SK-N-SH treated with all-trans-retinoic acid at 6 μM for 48 hours (cell line): ENCODE results near the gene CSHL1.

Source experiments
- ATAC-seq: fragments of 200-7000 bp; cut with Tn5 transposase; 3 replicates; pipeline ENCODE4 v1.9.1; 2020; ENCODE audit warnings: mild to moderate bottlenecking, moderate library complexity
- ARNTL ChIP-seq: fragments of 450-650 bp; formaldehyde crosslinking; IDR thresholded peaks from 2 replicates; pipeline ENCODE4 v1.5.0; 2020; ENCODE audit warnings: low read depth, mild to moderate bottlenecking, moderate library complexity, borderline replicate concordance
- BACH2 ChIP-seq: fragments of 250-450 bp; sonication (Bioruptor Pico); IDR thresholded peaks from 2 replicates; pipeline ENCODE4 v1.9.0; 2021; ENCODE audit warnings: mild to moderate bottlenecking, borderline replicate concordance
- CSDC2 ChIP-seq: fragments of 250-450 bp; sonication (Bioruptor Pico); IDR thresholded peaks from 2 replicates; pipeline ENCODE4 v1.5.0; 2020; ENCODE audit warnings: mild to moderate bottlenecking, moderate library complexity
- ESRRG ChIP-seq: fragments of 250-450 bp; sonication (Bioruptor Pico); IDR thresholded peaks from 2 replicates; pipeline ENCODE4 v1.6.1; 2021; ENCODE audit warnings: mild to moderate bottlenecking
- OSR1 ChIP-seq: fragments of 250-450 bp; sonication (Bioruptor Pico); IDR thresholded peaks from 2 replicates; pipeline ENCODE4 v1.8.0; 2022; ENCODE audit warnings: moderate library complexity, mild to moderate bottlenecking, inconsistent platforms
- PPARA ChIP-seq: fragments of 250-450 bp; sonication (Bioruptor Pico); IDR thresholded peaks from 2 replicates; pipeline ENCODE4 v1.5.0; 2020; ENCODE audit warnings: mild to moderate bottlenecking, borderline replicate concordance
- RARB ChIP-seq: fragments of 250-450 bp; sonication (Bioruptor Pico); IDR thresholded peaks from 2 replicates; pipeline ENCODE4 v1.8.0; 2021; ENCODE audit warnings: mild to moderate bottlenecking, moderate library complexity
- SNAI2 ChIP-seq: fragments of 250-450 bp; sonication (Bioruptor Pico); IDR thresholded peaks from 2 replicates; pipeline ENCODE4 v1.5.0; 2020; ENCODE audit warnings: mild to moderate bottlenecking, moderate library complexity
- TOX ChIP-seq: fragments of 250-450 bp; sonication (Bioruptor Pico); IDR thresholded peaks from 2 replicates; pipeline ENCODE4 v1.8.0; 2021; ENCODE audit warnings: mild to moderate bottlenecking, moderate library complexity, borderline replicate concordance
- ZNF565 ChIP-seq: fragments of 450-650 bp; formaldehyde crosslinking; conservative IDR thresholded peaks from 2 replicates; pipeline ENCODE4 v1.5.0; 2020; ENCODE audit warnings: low read depth, mild to moderate bottlenecking, moderate library complexity
- ZNF70 ChIP-seq: fragments of 450-650 bp; formaldehyde crosslinking; IDR thresholded peaks from 2 replicates; pipeline ENCODE4 v1.5.0; 2020; ENCODE audit warnings: mild to moderate bottlenecking, moderate library complexity
- ZNF8 ChIP-seq: fragments of 450-650 bp; formaldehyde crosslinking; IDR thresholded peaks from 2 replicates; pipeline ENCODE4 v1.5.0; 2020; ENCODE audit warnings: mild to moderate bottlenecking, moderate library complexity
- TF ChIP-seq, protein P1 (sequence below): fragments of 250-450 bp; sonication (Bioruptor Pico); IDR thresholded peaks from 2 replicates; pipeline ENCODE4 v1.8.0; 2020; ENCODE audit warnings: mild to moderate bottlenecking, moderate library complexity, borderline replicate concordance
- TF ChIP-seq, protein P2 (sequence below): fragments of 250-450 bp; sonication (Bioruptor Pico); IDR thresholded peaks from 2 replicates; pipeline ENCODE4 v1.8.0; 2021; ENCODE audit warnings: low read depth, mild to moderate bottlenecking, moderate library complexity, borderline replicate concordance
- TF ChIP-seq, protein P3 (sequence below): fragments of 250-450 bp; sonication (Bioruptor Pico); IDR thresholded peaks from 2 replicates; pipeline ENCODE4 v1.5.0; 2020; ENCODE audit warnings: mild to moderate bottlenecking, moderate library complexity
- TF ChIP-seq, protein P4 (sequence below): fragments of 250-450 bp; sonication (Bioruptor Pico); IDR thresholded peaks from 2 replicates; pipeline ENCODE4 v1.5.1; 2020; ENCODE audit warnings: low read depth, mild to moderate bottlenecking, moderate library complexity

CSHL1 gene

DNA sequence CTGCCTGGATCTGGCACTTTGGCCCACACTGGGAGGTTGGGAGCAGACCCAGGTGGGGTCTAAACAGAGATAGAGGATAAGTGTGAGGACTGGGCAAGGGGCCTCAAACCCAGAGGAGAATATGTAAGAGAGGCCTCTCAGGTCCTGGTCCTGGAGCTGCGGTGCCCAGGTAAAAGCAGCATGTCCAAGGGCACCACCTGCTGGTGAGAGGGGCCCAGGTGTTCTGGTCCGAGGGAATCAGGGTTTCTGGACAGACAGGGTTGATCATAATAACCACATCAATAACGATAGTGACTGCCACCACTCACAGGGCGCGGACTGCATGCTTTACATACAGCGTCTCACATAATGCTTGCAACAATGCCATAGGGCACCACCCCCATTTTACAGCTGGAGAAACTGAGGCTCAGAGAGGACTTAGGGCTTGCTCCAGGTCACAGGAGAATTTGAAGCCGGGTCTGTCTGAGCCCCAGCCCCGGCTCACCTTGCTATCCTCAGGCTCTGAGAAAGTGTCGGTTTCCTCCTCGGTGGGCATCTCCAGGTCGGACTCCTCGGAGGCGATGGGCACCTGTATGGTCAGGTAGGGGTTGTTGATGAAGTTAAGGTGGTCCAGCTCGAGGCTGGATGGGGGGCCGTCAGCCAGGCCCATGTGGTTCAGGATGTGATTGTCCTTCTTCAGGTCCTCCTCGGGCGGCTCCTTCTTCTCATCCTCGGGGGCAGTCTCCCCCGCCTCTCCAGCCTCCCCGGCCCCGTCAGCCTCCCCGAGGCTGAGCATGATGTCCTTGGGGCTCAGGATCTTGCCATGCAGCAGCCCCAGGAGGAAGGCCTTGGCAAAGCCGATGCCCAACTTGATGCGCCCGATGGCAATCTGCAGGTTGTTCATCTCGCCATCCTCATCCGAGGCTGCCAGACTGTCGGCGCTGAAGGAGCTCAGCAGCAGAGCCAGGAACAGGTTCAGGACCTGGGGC lies 40.2 kb upstream of the CSHL1 start:
- ATAC-seq = no peak

DNA sequence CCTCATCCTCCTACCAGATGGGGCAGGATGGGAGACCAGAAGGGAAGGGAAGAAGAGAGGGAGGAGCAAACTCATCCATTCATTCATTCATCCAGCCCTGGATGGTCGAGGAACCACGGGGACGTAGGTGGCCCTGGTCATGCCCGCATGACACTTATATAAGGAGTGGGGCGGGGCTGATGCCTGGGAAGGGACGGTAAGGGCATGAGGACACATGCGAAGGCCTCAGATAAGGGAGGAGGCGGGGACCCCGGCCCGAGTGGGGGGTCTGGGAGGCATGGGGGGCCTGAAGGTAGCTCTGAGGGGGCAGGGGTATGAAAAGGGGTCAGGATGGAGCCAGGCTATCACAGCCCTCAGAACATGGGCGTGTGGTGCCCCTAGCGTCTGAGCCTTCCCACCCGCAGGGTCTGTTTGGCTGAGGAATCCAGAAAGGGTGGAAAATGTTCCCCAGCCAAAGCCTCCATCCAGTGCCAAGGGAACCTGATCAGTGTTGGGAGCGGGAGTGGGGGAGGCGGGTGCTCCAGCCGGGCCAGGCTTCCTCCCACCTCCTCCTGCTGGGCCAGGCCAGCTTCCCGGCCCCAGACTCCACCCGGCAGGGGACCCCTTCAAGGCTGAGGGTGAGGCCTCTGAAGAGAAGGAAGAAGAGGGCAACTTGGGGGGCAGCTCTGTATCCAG lies 38.7 kb upstream of the CSHL1 start:
- TF ChIP-seq, protein P1, sequence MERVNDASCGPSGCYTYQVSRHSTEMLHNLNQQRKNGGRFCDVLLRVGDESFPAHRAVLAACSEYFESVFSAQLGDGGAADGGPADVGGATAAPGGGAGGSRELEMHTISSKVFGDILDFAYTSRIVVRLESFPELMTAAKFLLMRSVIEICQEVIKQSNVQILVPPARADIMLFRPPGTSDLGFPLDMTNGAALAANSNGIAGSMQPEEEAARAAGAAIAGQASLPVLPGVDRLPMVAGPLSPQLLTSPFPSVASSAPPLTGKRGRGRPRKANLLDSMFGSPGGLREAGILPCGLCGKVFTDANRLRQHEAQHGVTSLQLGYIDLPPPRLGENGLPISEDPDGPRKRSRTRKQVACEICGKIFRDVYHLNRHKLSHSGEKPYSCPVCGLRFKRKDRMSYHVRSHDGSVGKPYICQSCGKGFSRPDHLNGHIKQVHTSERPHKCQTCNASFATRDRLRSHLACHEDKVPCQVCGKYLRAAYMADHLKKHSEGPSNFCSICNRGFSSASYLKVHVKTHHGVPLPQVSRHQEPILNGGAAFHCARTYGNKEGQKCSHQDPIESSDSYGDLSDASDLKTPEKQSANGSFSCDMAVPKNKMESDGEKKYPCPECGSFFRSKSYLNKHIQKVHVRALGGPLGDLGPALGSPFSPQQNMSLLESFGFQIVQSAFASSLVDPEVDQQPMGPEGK (CRISPR knock-in tag) = no peak
- TF ChIP-seq, protein P2, sequence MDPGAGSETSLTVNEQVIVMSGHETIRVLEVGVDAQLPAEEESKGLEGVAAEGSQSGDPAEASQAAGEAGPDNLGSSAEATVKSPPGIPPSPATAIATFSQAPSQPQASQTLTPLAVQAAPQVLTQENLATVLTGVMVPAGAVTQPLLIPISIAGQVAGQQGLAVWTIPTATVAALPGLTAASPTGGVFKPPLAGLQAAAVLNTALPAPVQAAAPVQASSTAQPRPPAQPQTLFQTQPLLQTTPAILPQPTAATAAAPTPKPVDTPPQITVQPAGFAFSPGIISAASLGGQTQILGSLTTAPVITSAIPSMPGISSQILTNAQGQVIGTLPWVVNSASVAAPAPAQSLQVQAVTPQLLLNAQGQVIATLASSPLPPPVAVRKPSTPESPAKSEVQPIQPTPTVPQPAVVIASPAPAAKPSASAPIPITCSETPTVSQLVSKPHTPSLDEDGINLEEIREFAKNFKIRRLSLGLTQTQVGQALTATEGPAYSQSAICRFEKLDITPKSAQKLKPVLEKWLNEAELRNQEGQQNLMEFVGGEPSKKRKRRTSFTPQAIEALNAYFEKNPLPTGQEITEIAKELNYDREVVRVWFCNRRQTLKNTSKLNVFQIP (CRISPR knock-in tag) = no peak
- no peak for TF ChIP-seq TOX (CRISPR knock-in tag)
- TF ChIP-seq, protein P3, sequence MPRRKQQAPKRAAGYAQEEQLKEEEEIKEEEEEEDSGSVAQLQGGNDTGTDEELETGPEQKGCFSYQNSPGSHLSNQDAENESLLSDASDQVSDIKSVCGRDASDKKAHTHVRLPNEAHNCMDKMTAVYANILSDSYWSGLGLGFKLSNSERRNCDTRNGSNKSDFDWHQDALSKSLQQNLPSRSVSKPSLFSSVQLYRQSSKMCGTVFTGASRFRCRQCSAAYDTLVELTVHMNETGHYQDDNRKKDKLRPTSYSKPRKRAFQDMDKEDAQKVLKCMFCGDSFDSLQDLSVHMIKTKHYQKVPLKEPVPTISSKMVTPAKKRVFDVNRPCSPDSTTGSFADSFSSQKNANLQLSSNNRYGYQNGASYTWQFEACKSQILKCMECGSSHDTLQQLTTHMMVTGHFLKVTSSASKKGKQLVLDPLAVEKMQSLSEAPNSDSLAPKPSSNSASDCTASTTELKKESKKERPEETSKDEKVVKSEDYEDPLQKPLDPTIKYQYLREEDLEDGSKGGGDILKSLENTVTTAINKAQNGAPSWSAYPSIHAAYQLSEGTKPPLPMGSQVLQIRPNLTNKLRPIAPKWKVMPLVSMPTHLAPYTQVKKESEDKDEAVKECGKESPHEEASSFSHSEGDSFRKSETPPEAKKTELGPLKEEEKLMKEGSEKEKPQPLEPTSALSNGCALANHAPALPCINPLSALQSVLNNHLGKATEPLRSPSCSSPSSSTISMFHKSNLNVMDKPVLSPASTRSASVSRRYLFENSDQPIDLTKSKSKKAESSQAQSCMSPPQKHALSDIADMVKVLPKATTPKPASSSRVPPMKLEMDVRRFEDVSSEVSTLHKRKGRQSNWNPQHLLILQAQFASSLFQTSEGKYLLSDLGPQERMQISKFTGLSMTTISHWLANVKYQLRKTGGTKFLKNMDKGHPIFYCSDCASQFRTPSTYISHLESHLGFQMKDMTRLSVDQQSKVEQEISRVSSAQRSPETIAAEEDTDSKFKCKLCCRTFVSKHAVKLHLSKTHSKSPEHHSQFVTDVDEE (CRISPR knock-in tag) = no peak
- TF ChIP-seq ARNTL (CRISPR knock-in tag) = no peak
- no peak for ATAC-seq

More for the DNA sequence above, 40.2 kb upstream of the CSHL1 start:
- TF ChIP-seq ZNF8 (CRISPR knock-in tag) (no peak), ZNF565 (CRISPR knock-in tag) (no peak), RARB (CRISPR knock-in tag) (no peak)
- TF ChIP-seq, protein P2 (CRISPR knock-in tag) = no peak
- TF ChIP-seq, protein P1 (CRISPR knock-in tag) = no peak
- TF ChIP-seq, protein P4, sequence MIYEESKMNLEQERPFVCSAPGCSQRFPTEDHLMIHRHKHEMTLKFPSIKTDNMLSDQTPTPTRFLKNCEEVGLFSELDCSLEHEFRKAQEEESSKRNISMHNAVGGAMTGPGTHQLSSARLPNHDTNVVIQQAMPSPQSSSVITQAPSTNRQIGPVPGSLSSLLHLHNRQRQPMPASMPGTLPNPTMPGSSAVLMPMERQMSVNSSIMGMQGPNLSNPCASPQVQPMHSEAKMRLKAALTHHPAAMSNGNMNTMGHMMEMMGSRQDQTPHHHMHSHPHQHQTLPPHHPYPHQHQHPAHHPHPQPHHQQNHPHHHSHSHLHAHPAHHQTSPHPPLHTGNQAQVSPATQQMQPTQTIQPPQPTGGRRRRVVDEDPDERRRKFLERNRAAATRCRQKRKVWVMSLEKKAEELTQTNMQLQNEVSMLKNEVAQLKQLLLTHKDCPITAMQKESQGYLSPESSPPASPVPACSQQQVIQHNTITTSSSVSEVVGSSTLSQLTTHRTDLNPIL (CRISPR knock-in tag) = no peak

DNA sequence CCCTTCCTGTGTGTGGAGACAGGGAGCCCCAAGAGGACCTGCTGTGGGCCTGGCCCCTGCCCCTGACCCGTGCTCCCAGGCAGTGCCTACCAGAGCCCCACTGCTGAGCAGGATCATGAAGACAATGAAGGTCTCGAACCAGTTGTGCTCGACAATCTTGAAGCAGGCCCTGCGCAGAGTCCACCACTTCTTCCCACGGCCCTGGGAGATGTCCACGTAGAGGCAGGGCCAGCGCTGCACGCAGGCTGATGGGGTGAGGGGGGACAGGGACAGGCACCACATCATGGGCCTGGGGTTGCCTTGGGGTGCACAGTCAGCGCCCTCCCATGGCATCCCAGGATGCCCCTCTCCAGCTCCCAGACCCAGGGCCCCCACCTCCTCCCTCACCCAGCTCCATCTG lies 37.5 kb upstream of the CSHL1 start:
- no peak for ATAC-seq
- no peak for TF ChIP-seq RARB (CRISPR knock-in tag)
- no peak for TF ChIP-seq ESRRG (CRISPR knock-in tag)
- no peak for TF ChIP-seq BACH2 (CRISPR knock-in tag)
- TF ChIP-seq, protein P1 (CRISPR knock-in tag) = no peak
- no peak for TF ChIP-seq SNAI2 (CRISPR knock-in tag)
- no peak for TF ChIP-seq TOX (CRISPR knock-in tag)
- no peak for TF ChIP-seq ZNF70 (CRISPR knock-in tag)
- TF ChIP-seq, protein P3 (CRISPR knock-in tag) = no peak
- no peak for TF ChIP-seq ARNTL (CRISPR knock-in tag)
- TF ChIP-seq OSR1 = no peak
- TF ChIP-seq PPARA (CRISPR knock-in tag) = no peak
- no peak for TF ChIP-seq ZNF8 (CRISPR knock-in tag)
- no peak for TF ChIP-seq CSDC2 (CRISPR knock-in tag)
